Caco-2 (cell line): Measurements from ENCODE around the gene AP3S2. TPM values are rescaled to one million over a fixed set of nuclear protein-coding genes. Genes with fewer than 3 reads are reported as not detected.

Source experiments
- BruUV-seq: library from RNA; stranded (reverse); fragments of 400-500 nt; replicated peaks from 2 replicates; lab custom pipeline; 2021; lab: Mats Ljungman, UMichigan
- CTCF ChIA-PET: fragments of 300-600 bp; sonication (Branson Sonifier 250); formaldehyde crosslinking; loops from one replicate; lab custom pipeline; 2022; ENCODE audit warnings: antibody characterized with exemption; lab: Charles Lee
- POLR2A ChIA-PET: fragments of 300-600 bp; sonication (Branson Sonifier 250); formaldehyde crosslinking; loops from one replicate; lab custom pipeline; 2022; ENCODE audit warnings: antibody characterized with exemption; lab: Charles Lee
- DNase-seq, 2 experiments: peaks; one replicate each; pipeline versions ENCODE4 v3.0.0 to v3.0.0-alpha.2; 2020 to 2022
- H3K27me3 ChIP-seq: replicated peaks from 2 replicates; pipeline ENCODE4 v1.6.0; 2011; ENCODE audit warnings: low read length; ENCODE audit not compliant: control insufficient read depth, insufficient read depth
- H3K36me3 ChIP-seq: 2 replicates; pipeline ENCODE4 v1.5.1; 2011; ENCODE audit warnings: low read length; ENCODE audit not compliant: control insufficient read depth, insufficient read depth
- H3K4me1 ChIP-seq: fragments of 250-450 bp; sonication (Bioruptor Pico); 2 replicates; pipeline ENCODE4 v1.5.1; 2020; ENCODE audit warnings: mild to moderate bottlenecking
- H3K4me3 ChIP-seq: 2 replicates; pipeline ENCODE4 v1.5.1; 2011; ENCODE audit warnings: low read depth, mild to moderate bottlenecking, control low read depth, low read length
- H3K9me3 ChIP-seq: fragments of 250-450 bp; sonication (Bioruptor Pico); 2 replicates; pipeline ENCODE4 v1.5.1; 2020; ENCODE audit warnings: mild to moderate bottlenecking, moderate library complexity
- H3K27ac Mint-ChIP-seq: one replicate; pipeline ENCODE4 v1.8.0; 2022; ENCODE audit warnings: mixed read lengths; ENCODE audit not compliant: unreplicated experiment
- H3K27me3 Mint-ChIP-seq: one replicate; pipeline ENCODE4 v1.8.0; 2022; ENCODE audit warnings: mixed read lengths; ENCODE audit not compliant: insufficient read depth, unreplicated experiment
- H3K36me3 Mint-ChIP-seq: one replicate; pipeline ENCODE4 v1.8.0; 2022; ENCODE audit warnings: mild to moderate bottlenecking, mixed read lengths; ENCODE audit not compliant: insufficient read depth, unreplicated experiment
- H3K4me1 Mint-ChIP-seq: one replicate; pipeline ENCODE4 v1.8.0; 2022; ENCODE audit warnings: low read depth, mixed read lengths; ENCODE audit not compliant: unreplicated experiment
- H3K4me3 Mint-ChIP-seq: one replicate; pipeline ENCODE4 v1.8.0; 2022; ENCODE audit warnings: mild to moderate bottlenecking, moderate library complexity, mixed read lengths; ENCODE audit not compliant: unreplicated experiment
- H3K9me3 Mint-ChIP-seq: one replicate; pipeline ENCODE4 v1.8.0; 2022; ENCODE audit warnings: mixed read lengths; ENCODE audit not compliant: unreplicated experiment
- CTCF ChIP-seq, 2 experiments: fragments of 200-600 bp in 1 of 2; IDR thresholded peaks; 1 replicate in 1 of 2; 2 replicates in 1 of 2; pipeline versions ENCODE4 v1.5.1 to v1.8.0; 2011 to 2022; ENCODE audit warnings: antibody characterized with exemption in 1 of 2, control low read depth in 1 of 2, inconsistent platforms in 1 of 2, low read depth in 1 of 2, low read length in 1 of 2, mild to moderate bottlenecking in 1 of 2, moderate library complexity in 1 of 2; ENCODE audit not compliant: insufficient read depth in 1 of 2, severe bottlenecking in 1 of 2, unreplicated experiment in 1 of 2
- intact Hi-C: fragments of 100-400 bp; cut with micrococcal nuclease; formaldehyde crosslinking; loops from one replicate; pipeline ENCODE4 v1.10.0; 2022; ENCODE audit not compliant: unreplicated experiment
- total RNA-seq: library from RNA; stranded (reverse); gene quantifications from 2 replicates; pipeline ENCODE4 v1.2.3, GENCODE V29; 2022

AP3S2 gene
- total RNA-seq, 1 experiment from 2014 or later, result 28.1 TPM

GRCh38 chr15:89822026-89822425 lies 71.8 kb downstream of the AP3S2 start:
- ChIA-PET CTCF (interaction anchor here (0.8 kb wide), 1 partner anchor 20 kb away, joined by 13 read pairs; no protein-coding TSS in a partner anchor), POLR2A (no interaction called here)
- no peak overlapping the region for H3K4me3 Mint-ChIP-seq
- H3K36me3 ChIP-seq, result no peaks in the 10 kb centered on the region
- H3K27me3 ChIP-seq, result no peaks in the 10 kb centered on the region
- H3K36me3 Mint-ChIP-seq, result no peaks in the 10 kb centered on the region
- no peaks in the 10 kb centered on the region for H3K4me1 ChIP-seq
- TF ChIP-seq CTCF (IDR thresholded peaks at IDR 0.05; ENCODE audit: insufficient read depth in 1 of 2, low read depth in 1 of 2, low read length in 1 of 2, severe bottlenecking in 1 of 2, unreplicated experiment in 1 of 2), result no peak
- H3K27ac Mint-ChIP-seq, result no peak overlapping the region
- no peaks in the 10 kb centered on the region for H3K9me3 Mint-ChIP-seq
- no peaks in the 10 kb centered on the region for H3K4me1 Mint-ChIP-seq
- BruUV-seq, result no TSS peak
- H3K27me3 Mint-ChIP-seq, result no peaks in the 10 kb centered on the region
- H3K4me3 ChIP-seq, result no peak overlapping the region
- DNase-seq, result no peak
- H3K9me3 ChIP-seq, result no peaks in the 10 kb centered on the region
- intact Hi-C loops, result loop anchor here (10.0 kb wide), 1 partner anchor 57 kb away; no protein-coding TSS in a partner anchor

DNA sequence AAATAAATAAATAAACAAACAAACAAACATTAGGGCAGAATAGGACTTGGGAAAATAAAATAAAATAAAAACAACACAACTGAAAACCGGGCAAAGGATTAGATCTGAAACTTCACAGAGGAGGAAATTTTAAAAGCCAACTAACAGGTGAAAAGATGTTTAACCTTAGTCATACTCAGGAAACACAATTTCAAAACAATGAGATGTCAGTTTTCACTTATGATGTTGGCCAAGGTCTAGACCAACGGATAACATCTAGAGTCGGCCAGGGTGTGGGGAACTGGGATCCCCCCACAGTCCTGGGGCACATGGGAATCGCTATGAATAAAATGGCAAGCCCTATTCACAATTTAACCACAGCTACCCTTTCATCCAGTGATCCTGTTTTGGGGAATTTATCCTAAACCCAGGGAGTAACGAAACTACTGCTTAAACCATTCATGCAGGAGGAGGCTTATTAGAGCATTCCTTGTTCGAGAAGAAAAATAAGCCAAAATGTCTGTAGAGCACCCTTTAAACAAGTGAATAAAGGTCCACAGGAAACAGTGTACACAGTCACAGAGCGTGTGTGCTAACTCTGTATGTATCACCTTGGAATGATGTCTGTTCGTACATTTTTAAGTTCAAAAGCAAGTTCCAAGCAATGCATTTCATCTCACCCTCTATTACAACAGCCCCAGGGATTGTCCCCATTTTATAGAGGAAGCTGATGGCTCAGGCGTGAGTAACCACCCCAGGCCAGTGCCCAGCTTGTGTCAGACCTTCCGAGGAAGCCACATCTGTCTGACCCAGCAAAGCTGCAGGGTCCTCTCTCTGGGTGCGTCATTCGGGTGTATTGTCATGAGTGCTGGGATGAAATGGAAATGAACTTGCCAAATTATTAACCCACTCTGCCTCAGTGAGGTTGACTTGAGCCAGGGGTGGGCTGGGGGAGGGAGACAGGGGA lies 72.9 kb downstream of the AP3S2 start:
- Histone ChIP-seq H3K36me3 (no peaks in the 10 kb centered on the region), H3K4me3 (no peak overlapping the region), H3K27me3 (no peaks in the 10 kb centered on the region), H3K4me1 (no peaks in the 10 kb centered on the region), H3K9me3 (peaks cover under 1% of the 10 kb centered on the region; the same call in 1 of the 2 replicates)
- Mint-ChIP-seq H3K9me3 (no peaks in the 10 kb centered on the region), H3K27me3 (no peaks in the 10 kb centered on the region), H3K4me3 (no peak overlapping the region), H3K4me1 (no peaks in the 10 kb centered on the region), H3K27ac (no peak overlapping the region), H3K36me3 (no peaks in the 10 kb centered on the region)
- no peak for DNase-seq
- TF ChIP-seq CTCF (IDR thresholded peaks at IDR 0.05; ENCODE audit: insufficient read depth in 1 of 2, low read depth in 1 of 2, low read length in 1 of 2, severe bottlenecking in 1 of 2, unreplicated experiment in 1 of 2), result no peak
- no TSS peak for BruUV-seq
- CTCF ChIA-PET, result no interaction called here
- intact Hi-C loops, result loop anchor here (10.0 kb wide), 1 partner anchor 56 kb away; no protein-coding TSS in a partner anchor
- POLR2A ChIA-PET, result no interaction called here

DNA sequence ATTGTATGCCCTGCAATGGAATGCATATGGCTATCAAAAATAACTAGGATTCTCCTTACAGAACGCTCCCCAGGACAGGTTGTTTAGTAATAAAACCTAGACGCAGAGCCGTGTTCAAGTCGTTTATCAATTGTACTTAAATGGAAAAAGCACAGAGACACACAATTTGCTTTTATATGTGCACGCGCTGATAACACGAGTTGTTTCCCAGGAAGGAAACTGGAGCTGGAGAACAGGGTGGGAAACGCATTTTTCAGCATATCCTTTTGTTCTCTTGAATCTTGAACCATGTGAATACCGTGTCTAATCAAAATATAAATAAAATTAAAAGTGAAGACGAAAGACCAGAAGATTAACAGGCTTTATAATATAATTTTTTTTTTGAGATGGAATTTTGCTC lies 75.5 kb downstream of the AP3S2 start:
- no peaks in the 10 kb centered on the region for H3K4me1 Mint-ChIP-seq
- no peak overlapping the region for H3K4me3 ChIP-seq
- no peaks in the 10 kb centered on the region for H3K9me3 Mint-ChIP-seq
- no peak for DNase-seq
- no peak for TF ChIP-seq CTCF (IDR thresholded peaks at IDR 0.05; ENCODE audit: insufficient read depth in 1 of 2, low read depth in 1 of 2, low read length in 1 of 2, severe bottlenecking in 1 of 2, unreplicated experiment in 1 of 2)
- H3K4me1 ChIP-seq, result no peaks in the 10 kb centered on the region
- H3K4me3 Mint-ChIP-seq, result no peak overlapping the region
- BruUV-seq, result no TSS peak
- no peaks in the 10 kb centered on the region for H3K36me3 Mint-ChIP-seq
- H3K9me3 ChIP-seq, result peaks cover 8% of the 10 kb centered on the region
- no peak overlapping the region for H3K27ac Mint-ChIP-seq
- H3K27me3 Mint-ChIP-seq, result no peaks in the 10 kb centered on the region
- no peaks in the 10 kb centered on the region for H3K27me3 ChIP-seq
- intact Hi-C loops, result no loop called here
- ChIA-PET CTCF (no interaction called here), POLR2A (no interaction called here)
- H3K36me3 ChIP-seq, result no peaks in the 10 kb centered on the region
